ENCODE data around the gene RNF43.

RNF43 gene

GRCh38 chr17:58417300-58418092 is at the start of gene RNF43:
Gene RNF43, minus strand, starts transcription at chr17:58417534. Its CDS starts 1,957 bp downstream, at chr17:58415577.
- DNase-seq (ENCODE audit: low read depth in 2 of 2, low spot score in 1 of 2): peak; percentile 64 to 80

GRCh38 chr17:58455491-58455890 is 38.2 kb upstream of the RNF43 start:
- no peak for DNase-seq (ENCODE audit: low read depth in 2 of 2, low spot score in 1 of 2)

GRCh38 chr17:58452738-58453137 is 35.4 kb upstream of the RNF43 start:
- no peak for DNase-seq (ENCODE audit: low read depth in 2 of 2, low spot score in 1 of 2)

GRCh38 chr17:58447039-58447975 is 30.0 kb upstream of the RNF43 start:
- DNase-seq (ENCODE audit: low read depth in 2 of 2, low spot score in 1 of 2): peak; percentile 18

- DNase-seq (ENCODE audit: low read depth in 2 of 2, low spot score in 1 of 2): no peak
These were observed 28.8 kb upstream of the RNF43 start for GRCh38 chr17:58446086-58446485.

GRCh38 chr17:58436805-58437239 is 19.5 kb upstream of the RNF43 start:
- no peak for DNase-seq (ENCODE audit: low read depth in 2 of 2, low spot score in 1 of 2)

GRCh38 chr17:58436245-58436644 is 18.9 kb upstream of the RNF43 start:
- DNase-seq (ENCODE audit: low read depth in 2 of 2, low spot score in 1 of 2): no peak

GRCh38 chr17:58432806-58433573 is 15.7 kb upstream of the RNF43 start:
- DNase-seq (ENCODE audit: low read depth in 2 of 2, low spot score in 1 of 2): no peak

GRCh38 chr17:58427807-58428206 is 10.5 kb upstream of the RNF43 start:
- DNase-seq (ENCODE audit: low read depth in 2 of 2, low spot score in 1 of 2): no peak

GRCh38 chr17:58421711-58422110 is 4.4 kb upstream of the RNF43 start:
- no peak for DNase-seq (ENCODE audit: low read depth in 2 of 2, low spot score in 1 of 2)

- no peak for DNase-seq (ENCODE audit: low read depth in 2 of 2, low spot score in 1 of 2)
These were observed 3.5 kb upstream of the RNF43 start for GRCh38 chr17:58420827-58421226.

- DNase-seq (ENCODE audit: low read depth in 2 of 2, low spot score in 1 of 2): no peak
These were observed 416 bp downstream of the RNF43 start for GRCh38 chr17:58416937-58417299.

GRCh38 chr17:58416396-58416795 is 938 bp downstream of the RNF43 start:
- no peak for DNase-seq (ENCODE audit: low read depth in 2 of 2, low spot score in 1 of 2)

GRCh38 chr17:58415371-58416055 is 1.8 kb downstream of the RNF43 start:
- DNase-seq (ENCODE audit: low read depth in 2 of 2, low spot score in 1 of 2): no peak

- DNase-seq (ENCODE audit: low read depth in 2 of 2, low spot score in 1 of 2): no peak
These were observed 2.7 kb downstream of the RNF43 start for GRCh38 chr17:58414596-58414997.

GRCh38 chr17:58413684-58414083 is 3.6 kb downstream of the RNF43 start:
- DNase-seq (ENCODE audit: low read depth in 2 of 2, low spot score in 1 of 2): no peak

GRCh38 chr17:58412961-58413586 is 4.3 kb downstream of the RNF43 start:
- DNase-seq (ENCODE audit: low read depth in 2 of 2, low spot score in 1 of 2): no peak

GRCh38 chr17:58412064-58412703 is 5.2 kb downstream of the RNF43 start:
- no peak for DNase-seq (ENCODE audit: low read depth in 2 of 2, low spot score in 1 of 2)

- DNase-seq (ENCODE audit: low read depth in 2 of 2, low spot score in 1 of 2): no peak
These were observed 5.9 kb downstream of the RNF43 start for GRCh38 chr17:58411408-58411894.

Data from stimulated activated CD8-positive, alpha-beta memory T cell treated with anti-CD3 and anti-CD28 coated beads, Interleukin-4, amount 100 ng/mL, for 4 hours (primary cell).